Kidney (tissue), 14 donors: Measurements from ENCODE around the gene CCBE1. TPM values are rescaled to one million over a fixed set of nuclear protein-coding genes. Genes with fewer than 3 reads are reported as not detected.

Experiments used
- DNase-seq, 5 donors: peaks; one replicate each; pipeline ENCODE4 v3.0.0-alpha.2; 2013 to 2020
- FAIRE-seq: peaks from 2 replicates; lab custom pipeline; 2012; peaks lifted over from hg19 to GRCh38; lab: Jason Lieb, UNC
- H3K27ac ChIP-seq, 2 donors: one replicate each; pipeline ENCODE4 v1.7.0; 2013; ENCODE audit warnings: low read depth in 2 of 2, low read length in 2 of 2, inconsistent platforms in 1 of 2
- H3K27me3 ChIP-seq: one replicate; pipeline ENCODE4 v1.7.1; 2013; ENCODE audit warnings: low read length, inconsistent platforms; ENCODE audit not compliant: control insufficient read depth, insufficient read depth
- H3K36me3 ChIP-seq, 3 donors: one replicate each; pipeline versions ENCODE4 v1.7.0 to v1.7.1; 2013; ENCODE audit warnings: low read length in 3 of 3, control low read depth in 1 of 3, inconsistent platforms in 1 of 3; ENCODE audit not compliant: insufficient read depth in 3 of 3, control insufficient read depth in 2 of 3
- H3K4me1 ChIP-seq, 3 donors: one replicate each; pipeline versions ENCODE4 v1.7.0 to v1.7.1; 2013; ENCODE audit warnings: low read length in 3 of 3, inconsistent platforms in 1 of 3, low read depth in 1 of 3; ENCODE audit not compliant: control insufficient read depth in 2 of 3, insufficient read depth in 2 of 3
- H3K4me3 ChIP-seq, 3 donors: one replicate each; pipeline versions ENCODE4 v1.7.0 to v1.8.1; 2013; ENCODE audit warnings: low read length in 3 of 3, control low read depth in 1 of 3, inconsistent platforms in 1 of 3
- H3K9ac ChIP-seq, 3 donors: one replicate each; pipeline versions ENCODE4 v1.7.0 to v1.7.1; 2013; ENCODE audit warnings: low read length in 3 of 3, control low read depth in 1 of 3, inconsistent platforms in 1 of 3
- H3K9me3 ChIP-seq, 3 donors: one replicate each; pipeline versions ENCODE4 v1.7.0 to v1.7.1; 2013; ENCODE audit warnings: low read length in 3 of 3, control low read depth in 1 of 3, inconsistent platforms in 1 of 3; ENCODE audit not compliant: control insufficient read depth in 2 of 3, insufficient read depth in 1 of 3
- CTCF ChIP-seq: IDR thresholded peaks from 3 replicates; pipeline ENCODE4 v1.5.1; 2012; ENCODE audit warnings: mild to moderate bottlenecking, moderate library complexity, borderline replicate concordance; ENCODE audit not compliant: insufficient read depth; ENCODE audit errors: extremely low read depth
- intact Hi-C: fragments of 100-400 bp; cut with DNase I; formaldehyde crosslinking; loops from one replicate; pipeline ENCODE4 v1.11.1; 2022
- polyA plus RNA-seq: library from polyadenylated mRNA; stranded (reverse); fragments of 350-450 nt; fragmentation: Illumina TruSeq; extraction: RNeasy Lipid Tissue Mini Kit (QIAGEN cat#74804); gene quantifications from one replicate; pipeline ENCODE4 v1.2.3, GENCODE V29; 2014; ENCODE audit warnings: low read depth, low replicate concordance; ENCODE audit not compliant: insufficient read depth
- total RNA-seq: library from RNA; stranded (reverse); fragmentation: NEBNext Ultra II Directional; extraction: Animal tissue kit (Norgen Biotek cat#: 25700); gene quantifications from one replicate; pipeline ENCODE4 v1.2.1, GENCODE V29; 2021
- donor health status: control.
- donor health status: control.
- donor health status: control.
- donor health status: control.
- donor health status: control.
- donor health status: DM: yes; HTN: yes; CAD: no.
- donor health status: Normal renal cell carcinoma (clear cell type).

The CCBE1 gene
- total and polyA plus RNA-seq, 2 donors from 2014 or later = 1.8 to 2.2 TPM

- H3K36me3 ChIP-seq = no peaks in the 10 kb centered on the region
These were observed 2.4 kb downstream of the CCBE1 start for GRCh38 chr18:59694824-59695223.

GRCh38 chr18:59691996-59692395 lies 5.2 kb downstream of the CCBE1 start:
- Histone ChIP-seq H3K9ac (no peak overlapping the region), H3K4me1 (peaks cover 0 to 5% (median 3%) of the 10 kb centered on the region in 3 donors), H3K27ac (no peak overlapping the region), H3K9me3 (no peaks in the 10 kb centered on the region), H3K36me3 (no peaks in the 10 kb centered on the region), H3K27me3 (no peaks in the 10 kb centered on the region), H3K4me3 (no peak overlapping the region)
- TF ChIP-seq CTCF = no peak
- DNase-seq (no peak), FAIRE-seq (no peak)
- intact Hi-C loops = no loop called here

More at GRCh38 chr18:59694824-59695223, 2.4 kb downstream of the CCBE1 start:
- H3K27me3 ChIP-seq = no peaks in the 10 kb centered on the region
- TF ChIP-seq CTCF = no peak
- FAIRE-seq (no peak), DNase-seq (peak in 2 of 5 donors; percentile 38 to 46)
- intact Hi-C loops = no loop called here
- peak overlapping the region in 1 of 3 donors; percentile 67 for H3K4me3 ChIP-seq
- no peak overlapping the region for H3K9ac ChIP-seq
- no peak overlapping the region for H3K27ac ChIP-seq
- H3K4me1 ChIP-seq = peaks cover 0 to 5% (median 5%) of the 10 kb centered on the region in 3 donors
- no peaks in the 10 kb centered on the region for H3K9me3 ChIP-seq

DNA sequence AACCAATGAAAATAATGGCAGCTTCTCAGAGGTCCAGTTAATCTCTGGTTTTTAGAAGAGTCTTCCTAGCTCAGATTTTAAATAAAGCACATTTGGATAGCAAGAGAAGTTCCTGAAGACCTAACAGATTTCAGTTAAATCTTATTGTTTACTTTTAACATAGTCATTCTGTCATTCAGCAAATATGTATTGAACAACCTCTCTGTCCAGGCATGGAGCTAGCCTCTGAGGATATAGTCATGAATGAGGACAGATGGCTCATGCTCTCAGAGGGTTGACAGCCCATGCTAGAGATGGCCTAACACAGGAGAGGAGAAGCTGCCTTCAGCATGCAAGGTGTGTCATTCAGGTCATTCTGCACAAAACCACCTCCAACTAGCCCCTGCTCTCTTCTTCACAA lies 6.2 kb downstream of the CCBE1 start:
- peak in 1 of 5 donors; percentile 35 for DNase-seq
- TF ChIP-seq CTCF = no peak
- H3K4me3 ChIP-seq = no peak overlapping the region
- peaks cover 0 to 3% (median 0%) of the 10 kb centered on the region in 3 donors for H3K4me1 ChIP-seq
- intact Hi-C loops = no loop called here
- H3K27ac ChIP-seq = no peak overlapping the region
- FAIRE-seq = no peak
- H3K9ac ChIP-seq = no peak overlapping the region
- no peaks in the 10 kb centered on the region for H3K36me3 ChIP-seq
- H3K27me3 ChIP-seq = no peaks in the 10 kb centered on the region
- no peaks in the 10 kb centered on the region for H3K9me3 ChIP-seq
